Retinal pigment epithelial cell (primary cell): ENCODE data around the gene SHOX.
"Not testable (repeated sequence)": the region's sequence is repeated elsewhere in the genome, so short reads cannot be mapped to it uniquely, and the experiment has no call there.

Experiments
- DNase-seq: peaks from one replicate; pipeline ENCODE4 v3.0.0-alpha.2; 2010; ENCODE audit warnings: low read depth
- H3K4me3 ChIP-seq: 2 replicates; pipeline ENCODE4 v1.5.1; 2011; ENCODE audit warnings: mild to moderate bottlenecking, low read length, control low read depth, moderate library complexity
- TF ChIP-seq, protein P1 (sequence below): conservative IDR thresholded peaks from 2 replicates; pipeline ENCODE4 v1.5.1; 2011; ENCODE audit warnings: low read depth, low read length, control low read depth, inconsistent platforms

Gene SHOX

DNA sequence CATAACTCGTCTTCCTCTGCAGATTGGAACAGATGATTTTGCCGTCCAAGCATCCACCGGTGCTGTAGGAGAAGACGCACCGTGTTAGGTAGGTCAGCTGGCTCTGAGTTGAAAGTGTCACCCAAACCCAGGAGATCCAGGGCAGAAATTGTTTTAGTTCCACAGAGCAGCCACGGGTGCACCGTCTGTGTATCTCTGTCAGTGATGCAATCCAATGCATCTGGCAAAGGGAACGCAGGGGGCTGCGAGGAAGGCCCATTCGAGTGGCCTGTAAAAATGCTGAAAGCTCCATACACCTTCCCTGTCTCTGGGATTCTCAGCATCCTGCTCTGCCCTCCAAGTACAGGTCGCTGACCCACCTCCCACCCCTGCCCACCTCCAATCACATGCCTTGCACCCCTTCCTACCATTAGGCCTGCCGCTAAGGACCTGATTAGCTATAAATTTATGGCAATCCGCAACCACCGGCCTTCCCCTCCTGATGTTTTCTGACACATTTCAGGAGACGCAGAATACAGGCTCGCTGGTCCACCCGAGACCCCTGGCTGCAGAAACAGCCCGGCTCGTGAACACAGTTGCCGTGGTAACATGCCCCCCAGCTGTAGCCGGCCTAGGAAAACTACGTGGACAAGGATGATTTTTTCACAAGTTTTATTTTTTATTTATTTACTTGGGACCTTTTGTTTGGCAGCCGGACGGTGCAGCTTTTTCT lies 39.7 kb upstream of the SHOX start:
- H3K4me3 ChIP-seq, result no peak overlapping the region
- TF ChIP-seq, protein P1, sequence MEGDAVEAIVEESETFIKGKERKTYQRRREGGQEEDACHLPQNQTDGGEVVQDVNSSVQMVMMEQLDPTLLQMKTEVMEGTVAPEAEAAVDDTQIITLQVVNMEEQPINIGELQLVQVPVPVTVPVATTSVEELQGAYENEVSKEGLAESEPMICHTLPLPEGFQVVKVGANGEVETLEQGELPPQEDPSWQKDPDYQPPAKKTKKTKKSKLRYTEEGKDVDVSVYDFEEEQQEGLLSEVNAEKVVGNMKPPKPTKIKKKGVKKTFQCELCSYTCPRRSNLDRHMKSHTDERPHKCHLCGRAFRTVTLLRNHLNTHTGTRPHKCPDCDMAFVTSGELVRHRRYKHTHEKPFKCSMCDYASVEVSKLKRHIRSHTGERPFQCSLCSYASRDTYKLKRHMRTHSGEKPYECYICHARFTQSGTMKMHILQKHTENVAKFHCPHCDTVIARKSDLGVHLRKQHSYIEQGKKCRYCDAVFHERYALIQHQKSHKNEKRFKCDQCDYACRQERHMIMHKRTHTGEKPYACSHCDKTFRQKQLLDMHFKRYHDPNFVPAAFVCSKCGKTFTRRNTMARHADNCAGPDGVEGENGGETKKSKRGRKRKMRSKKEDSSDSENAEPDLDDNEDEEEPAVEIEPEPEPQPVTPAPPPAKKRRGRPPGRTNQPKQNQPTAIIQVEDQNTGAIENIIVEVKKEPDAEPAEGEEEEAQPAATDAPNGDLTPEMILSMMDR, result no peak
- no peak for DNase-seq

DNA sequence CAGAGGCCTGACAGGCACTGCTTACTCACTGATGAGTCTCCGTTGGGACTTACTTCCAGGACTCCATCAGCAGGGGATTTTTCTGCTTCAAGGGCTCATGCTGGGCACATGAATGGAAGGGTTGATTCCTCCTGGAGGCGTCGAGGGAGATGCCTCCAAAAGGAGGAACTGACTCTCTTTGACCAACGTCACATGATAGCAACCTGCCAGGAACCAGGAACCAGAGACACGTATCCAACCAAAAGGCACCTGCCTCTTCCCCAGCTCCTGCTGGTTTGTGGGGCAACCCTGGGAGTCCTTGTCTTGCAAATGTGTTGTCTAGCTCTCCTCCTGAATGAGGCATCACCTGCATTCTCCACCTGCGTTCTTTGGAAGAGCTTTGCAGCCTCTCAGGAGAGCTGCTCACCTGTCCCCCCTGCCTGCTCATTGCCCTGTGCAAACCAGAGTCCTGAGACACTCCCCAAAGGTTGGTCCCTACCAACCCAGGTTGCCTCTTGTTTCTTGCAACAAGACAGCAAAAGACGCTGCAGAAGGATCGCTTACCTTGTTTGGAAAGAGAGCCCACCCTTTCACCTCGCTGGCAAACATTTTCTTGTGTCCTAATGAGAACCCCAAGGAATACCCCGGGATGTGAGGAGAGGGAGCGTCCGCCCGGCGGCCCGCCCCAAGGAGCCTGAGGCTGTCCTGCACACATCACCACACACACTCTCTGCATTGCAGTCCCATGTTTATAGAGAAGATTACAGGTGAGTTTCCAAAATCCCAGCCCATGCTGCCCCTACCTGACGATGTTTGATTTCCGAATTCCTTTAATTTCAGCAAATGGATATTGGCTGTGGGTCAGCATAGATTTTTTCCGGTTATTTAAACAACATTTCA lies 30.5 kb upstream of the SHOX start:
- H3K4me3 ChIP-seq, result no peak overlapping the region
- DNase-seq, result no peak
- TF ChIP-seq, protein P1, result no peak

DNA sequence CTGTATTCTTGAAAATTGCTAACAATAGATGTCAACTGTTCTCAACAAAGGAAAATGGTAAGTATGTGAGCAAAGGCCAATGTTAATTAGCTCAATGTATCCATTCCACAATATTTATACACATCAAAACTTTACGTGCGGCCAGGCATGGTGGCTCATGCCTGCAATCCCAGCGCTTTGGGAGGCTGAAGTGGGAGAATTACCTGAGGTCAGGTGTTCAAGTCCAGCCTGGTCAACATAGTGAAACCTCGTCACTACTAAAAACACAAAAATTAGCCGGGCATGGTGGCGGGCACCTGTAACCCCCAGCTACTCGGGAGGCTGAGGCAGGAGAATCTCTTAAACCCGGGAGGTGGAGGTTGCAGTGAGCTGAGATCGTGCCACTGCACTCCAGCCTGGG lies 27.6 kb upstream of the SHOX start:
- not testable (repeated sequence) for H3K4me3 ChIP-seq, DNase-seq

DNA sequence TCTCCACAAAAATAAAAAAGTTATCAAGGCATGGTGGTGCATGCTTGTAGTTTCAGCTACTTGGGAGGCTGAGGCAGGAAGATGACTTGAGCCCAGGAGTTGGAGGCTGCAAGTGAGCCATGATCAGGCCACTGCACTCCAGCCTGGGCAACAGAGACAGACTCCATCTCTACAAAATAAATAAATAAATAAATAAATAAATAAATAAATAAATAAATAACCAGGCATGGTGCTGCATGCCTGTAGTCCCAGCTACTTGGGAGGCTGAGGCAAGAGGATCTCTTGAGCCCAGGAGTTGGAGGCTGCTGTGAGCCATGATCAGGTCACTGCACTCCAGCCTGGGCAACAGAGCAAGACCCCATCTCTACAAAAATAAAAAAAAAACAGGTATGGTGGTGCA lies 26.0 kb upstream of the SHOX start:
- not testable (repeated sequence) for DNase-seq, H3K4me3 ChIP-seq

DNA sequence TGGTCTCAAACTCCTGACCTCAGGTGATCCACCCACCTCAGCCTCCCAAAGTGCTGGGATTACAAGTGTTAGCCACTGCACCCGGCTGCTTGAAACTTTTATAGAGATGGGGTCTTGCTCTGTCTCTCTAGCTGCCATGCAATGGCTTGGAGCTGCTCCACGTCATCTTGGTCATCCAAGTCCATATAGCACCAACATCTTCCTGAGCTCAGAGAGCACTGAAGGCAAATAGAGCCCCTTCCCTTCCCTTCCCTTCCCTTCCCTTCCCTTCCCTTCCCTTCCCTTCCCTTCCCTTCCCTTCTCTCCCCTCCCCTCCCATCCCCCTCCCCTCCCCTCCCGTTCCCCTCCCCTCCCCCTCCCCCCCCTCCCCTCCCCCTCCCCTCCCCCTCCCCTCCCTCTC lies 22.5 kb upstream of the SHOX start:
- H3K4me3 ChIP-seq, DNase-seq: not testable (repeated sequence)

DNA sequence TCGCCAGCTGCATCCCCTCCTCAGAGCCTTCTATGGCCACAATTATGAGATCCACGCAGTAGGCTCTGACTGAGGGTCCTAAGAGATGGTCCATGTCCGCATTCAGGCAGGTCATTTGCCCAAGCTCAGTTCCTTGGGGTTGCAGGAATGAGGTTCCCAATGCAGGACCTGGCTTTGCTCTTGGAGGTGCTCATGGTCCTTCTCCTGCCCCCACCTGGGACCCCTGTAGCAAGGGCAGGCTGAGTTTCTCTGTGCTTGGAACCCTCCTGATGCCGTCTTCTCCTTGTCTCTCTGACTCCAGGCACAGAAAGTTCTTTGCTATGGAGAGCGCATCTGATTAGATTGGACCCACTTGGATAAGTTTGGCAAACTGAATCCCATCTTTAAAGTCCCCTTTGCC lies 16.5 kb upstream of the SHOX start:
- TF ChIP-seq, protein P1, result no peak
- no peak for DNase-seq
- no peak overlapping the region for H3K4me3 ChIP-seq

DNA sequence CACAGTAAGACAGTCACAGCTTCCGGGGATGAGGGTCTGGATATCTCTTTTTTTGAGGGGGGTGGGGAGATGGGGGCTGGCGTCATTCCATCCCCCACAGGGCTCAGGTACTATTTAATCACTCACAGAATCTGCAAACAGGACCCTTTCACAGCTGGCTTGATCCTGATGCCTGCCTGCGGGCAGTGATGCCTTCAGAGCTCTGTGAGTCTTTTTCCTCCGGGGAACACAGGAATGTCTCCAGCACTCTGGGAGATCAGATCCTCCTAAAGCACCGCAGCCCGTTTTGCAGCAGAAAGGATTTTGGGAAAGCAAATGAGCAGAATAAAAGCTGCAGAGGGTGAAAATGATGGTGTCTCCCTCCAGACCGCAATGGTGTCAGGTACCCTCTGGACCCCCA lies 13.2 kb upstream of the SHOX start:
- DNase-seq, result no peak
- TF ChIP-seq, protein P1, result no peak
- no peak overlapping the region for H3K4me3 ChIP-seq

DNA sequence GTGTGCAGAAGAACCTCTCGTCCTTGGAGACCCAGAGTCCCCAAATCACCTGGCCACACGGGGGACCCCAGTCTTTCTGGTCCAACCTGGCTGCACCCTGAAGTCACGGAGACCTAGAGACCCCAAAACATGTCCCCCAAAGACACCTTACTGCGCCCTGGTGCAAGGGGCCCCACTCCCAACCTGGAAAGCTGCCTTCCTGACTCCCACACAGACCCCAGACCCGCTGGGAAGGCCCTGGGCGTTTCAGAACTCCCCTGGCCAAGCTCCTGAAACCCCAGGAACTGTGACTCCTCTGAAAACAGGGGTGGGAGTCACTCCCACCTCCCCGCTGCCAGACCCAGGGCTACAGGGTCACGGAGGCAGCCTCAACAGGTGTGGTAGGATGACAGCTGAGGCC lies 12.7 kb upstream of the SHOX start:
- no peak for DNase-seq
- TF ChIP-seq, protein P1, result no peak
- H3K4me3 ChIP-seq, result no peak overlapping the region

DNA sequence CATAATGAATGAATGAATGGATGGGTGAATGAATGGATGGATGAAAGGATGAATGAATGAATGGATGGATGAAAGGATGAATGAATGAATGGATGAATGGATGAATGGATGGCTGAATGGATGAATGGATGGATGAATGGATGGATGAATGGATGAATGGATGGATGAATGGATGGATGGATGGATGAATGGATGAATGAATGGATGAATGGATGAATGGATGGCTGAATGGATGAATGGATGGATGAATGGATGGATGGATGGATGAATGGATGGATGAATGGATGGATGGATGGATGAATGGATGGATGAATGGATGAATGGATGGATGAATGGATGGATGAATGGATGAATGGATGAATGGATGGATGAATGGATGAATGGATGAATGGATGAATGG lies 12.3 kb upstream of the SHOX start:
- H3K4me3 ChIP-seq, DNase-seq: not testable (repeated sequence)
